Measurements from ENCODE around the gene VKORC1.
A peak's percentile ranks its signal among the peaks of the same experiment; 100 is the strongest.
"Not testable (repeated sequence)": the region's sequence is repeated elsewhere in the genome, so short reads cannot be mapped to it uniquely, and the experiment has no call there.

VKORC1 gene
- 2.8 reads per million, percentile 9 among the genes with 10 or more reads in this experiment for total RNA-seq

DNA sequence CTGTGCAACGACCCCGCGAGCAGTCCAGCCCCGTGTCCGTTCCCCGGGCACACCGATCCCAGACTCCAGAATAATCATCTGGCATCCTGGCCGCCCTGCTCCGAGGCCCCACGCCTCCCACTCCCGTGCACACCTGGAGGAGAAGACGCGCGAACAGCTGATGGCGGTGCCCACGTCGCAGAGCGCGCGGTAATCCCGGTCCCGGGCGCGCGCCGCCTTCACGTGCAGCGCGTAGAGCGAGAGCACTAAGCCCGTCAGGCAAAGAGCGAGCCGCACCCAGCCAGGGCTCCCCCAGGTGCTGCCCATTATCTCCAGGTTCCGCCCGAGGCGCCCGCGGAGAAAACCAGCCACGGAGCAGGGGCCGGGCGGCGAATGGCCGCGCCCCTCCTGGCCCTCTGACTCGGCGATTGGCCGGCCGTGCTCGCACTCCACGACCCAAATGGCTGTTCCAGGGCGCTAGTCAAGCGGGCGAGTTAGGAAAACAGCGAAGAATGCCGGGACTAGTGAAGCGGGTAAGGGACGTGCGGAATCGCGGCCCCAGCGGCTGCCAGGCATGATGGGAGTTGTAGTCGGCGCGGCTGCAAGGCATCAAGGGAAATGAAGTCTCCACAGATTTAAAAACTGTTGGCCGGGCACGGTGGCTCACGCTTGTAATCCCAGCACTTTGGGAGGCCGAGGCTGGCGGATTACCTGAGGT, at the start of gene VKORC1:
TSS of gene VKORC1 (minus strand) at position 374 of the 697 bp plus-strand sequence. CDS start at position 306, 68 bp downstream.
- DNase-seq = peak; percentile 81

GRCh38 chr16:31143694-31144148, 49.1 kb upstream of the VKORC1 start:
- DNase-seq = no peak

DNA sequence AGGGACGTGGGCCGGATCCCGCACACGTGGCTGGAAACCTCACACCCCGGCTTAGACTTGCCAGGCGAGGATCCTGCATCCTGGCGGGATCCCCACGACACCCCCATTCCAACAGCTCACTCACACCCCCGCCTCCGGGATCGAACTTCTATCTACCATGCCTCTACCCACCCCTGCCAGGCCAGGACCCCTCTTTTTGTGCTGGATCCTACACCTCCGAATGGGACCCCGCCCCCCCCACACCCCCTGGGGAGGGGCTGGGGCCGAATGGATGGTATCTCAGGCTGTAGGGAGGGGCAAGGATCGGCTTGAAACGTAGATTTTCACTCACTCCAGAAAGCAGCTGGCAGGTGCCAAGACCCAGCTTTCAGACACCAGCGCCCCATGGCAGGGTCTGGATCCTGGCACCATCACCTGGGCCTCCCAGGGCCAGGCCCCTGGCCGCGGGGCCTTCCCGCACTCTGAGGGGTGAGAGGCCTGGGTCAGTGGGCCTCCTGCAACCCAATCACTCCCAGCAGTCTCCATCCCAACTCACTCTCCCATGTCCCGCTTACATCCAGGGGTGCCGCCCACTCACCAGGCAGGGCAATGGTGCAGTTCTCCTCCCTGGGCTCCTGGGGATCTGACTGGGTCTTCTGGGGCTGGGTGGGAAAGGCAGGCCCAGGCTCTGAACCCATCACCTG, 48.6 kb upstream of the VKORC1 start:
- DNase-seq = no peak

DNA sequence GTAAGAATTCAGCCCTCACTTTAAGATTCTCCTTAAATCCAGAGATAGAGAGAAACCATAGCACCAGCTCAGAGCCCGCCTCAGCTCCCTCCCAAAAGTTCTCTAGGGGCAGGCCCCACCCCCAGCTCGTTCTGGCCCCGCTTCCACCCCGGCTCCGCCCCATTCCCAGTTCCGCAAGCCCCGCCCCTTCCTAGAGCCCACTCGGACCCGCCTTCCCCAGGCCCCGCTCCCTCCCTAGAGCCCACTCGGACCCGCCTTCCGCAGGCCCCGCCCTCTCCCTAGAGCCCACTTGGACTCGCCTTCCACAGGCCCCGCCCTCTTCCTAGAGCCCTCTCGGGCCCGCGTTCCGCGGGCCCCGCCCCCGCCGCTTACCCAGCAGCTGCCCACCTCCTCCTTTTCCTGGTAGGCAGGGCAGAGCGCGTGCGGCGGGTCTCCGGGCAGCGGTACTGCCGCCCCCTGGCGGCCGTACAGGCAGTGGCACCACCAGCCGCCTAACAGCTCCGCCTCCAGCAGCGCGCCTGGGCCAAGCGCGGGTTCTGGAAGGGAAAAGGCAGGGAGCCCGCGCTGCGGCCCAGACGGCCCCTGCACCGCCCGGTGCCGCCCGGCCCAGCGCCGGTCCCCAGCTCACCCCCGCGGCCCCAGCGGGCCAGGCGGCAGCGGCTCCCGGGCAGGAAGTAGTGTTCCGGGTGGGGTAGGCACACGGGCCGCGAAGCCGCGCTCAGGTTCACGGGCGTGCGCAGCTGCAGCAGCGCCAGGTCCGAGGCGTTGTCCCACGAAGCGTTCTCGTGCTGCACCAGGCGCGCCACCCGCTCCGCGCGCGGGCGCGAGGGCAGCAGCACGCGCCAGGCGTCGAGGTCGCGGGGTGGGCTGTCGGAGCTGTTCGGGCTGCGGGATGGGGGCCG, 47.8 kb upstream of the VKORC1 start:
- DNase-seq = peak; percentile 91

- no peak for DNase-seq
Observed at GRCh38 chr16:31141489-31142108, 47.0 kb upstream of the VKORC1 start.

GRCh38 chr16:31141071-31141469, 46.5 kb upstream of the VKORC1 start:
- DNase-seq = not testable (repeated sequence)

DNA sequence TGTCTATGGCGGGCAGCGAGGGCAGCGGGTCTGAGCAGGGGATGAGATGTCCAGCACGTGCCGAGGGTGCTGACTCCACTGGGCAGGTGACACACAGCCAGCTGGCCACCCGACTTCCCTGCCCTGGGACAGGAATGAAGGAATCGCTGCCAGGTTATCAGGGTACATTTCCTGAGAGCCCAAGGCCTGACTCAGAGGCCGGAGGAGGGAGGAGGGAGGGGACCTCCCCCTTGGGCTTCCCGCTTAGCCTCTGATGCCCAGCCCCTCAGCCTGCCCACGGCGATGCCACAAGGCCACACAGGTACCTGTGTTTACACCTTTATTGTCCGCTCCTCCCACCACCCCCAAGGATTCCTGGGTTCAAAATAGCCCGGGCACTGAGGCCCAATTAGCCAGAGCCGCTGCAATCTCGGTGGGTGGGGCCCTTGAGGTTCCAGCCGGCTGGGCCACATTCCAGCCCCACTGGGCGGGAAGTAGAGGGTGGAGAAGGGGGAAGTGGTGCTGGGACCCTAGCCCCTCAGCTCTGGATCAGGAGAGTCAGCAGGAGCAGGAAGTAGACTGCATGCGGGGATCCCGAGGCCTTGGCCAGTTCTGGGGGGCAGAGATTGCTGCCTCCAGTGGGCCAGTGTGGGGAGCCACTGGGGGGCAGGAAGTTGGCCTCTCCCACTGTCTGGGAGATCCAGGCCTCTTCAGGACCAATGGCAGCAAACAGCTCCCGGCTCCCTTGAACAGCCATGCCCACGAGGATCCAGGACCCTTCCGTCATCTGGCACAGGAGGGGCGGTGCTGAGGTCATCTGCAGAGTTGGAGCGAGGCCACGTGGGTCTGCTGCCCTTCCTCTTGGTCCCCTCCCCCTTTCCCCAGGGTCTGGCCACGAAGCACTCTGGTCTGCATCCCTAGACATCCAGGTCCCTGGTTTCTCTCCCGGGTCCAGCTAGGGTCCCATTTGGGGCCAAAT, 44.3 kb upstream of the VKORC1 start:
- DNase-seq = no peak

DNA sequence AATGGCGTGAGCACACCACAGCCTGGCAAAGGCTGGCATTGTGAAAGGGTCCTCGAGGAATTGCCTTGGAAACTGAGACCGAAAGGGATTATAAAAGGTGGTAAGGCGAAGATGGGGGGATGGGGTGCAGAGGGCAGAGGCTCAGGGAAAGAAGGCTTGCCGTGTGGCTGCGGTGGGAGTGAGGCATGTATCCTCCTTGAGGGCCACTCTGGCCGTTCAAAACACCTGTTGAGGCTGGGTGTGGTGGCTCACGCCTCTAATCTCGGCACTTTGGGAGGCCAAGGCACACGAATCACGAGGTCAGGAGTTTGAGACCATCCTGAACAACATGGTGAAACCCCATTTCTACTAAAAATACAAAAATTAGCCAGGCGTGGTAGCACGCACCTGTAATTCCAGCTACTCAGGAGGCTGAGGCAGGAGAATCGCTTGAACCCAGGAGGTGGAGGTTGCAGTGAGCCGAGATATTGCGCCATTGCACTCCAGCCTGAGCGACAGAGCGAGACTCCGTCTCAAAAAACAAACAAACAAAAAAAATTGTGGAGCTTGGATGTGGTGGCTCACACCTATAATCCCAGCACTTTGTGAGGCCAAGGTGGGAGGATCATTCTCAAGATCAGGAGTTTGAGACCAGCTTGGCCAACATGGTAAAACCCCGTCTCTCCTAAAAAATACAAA, 42.4 kb upstream of the VKORC1 start:
- DNase-seq = not testable (repeated sequence)

DNA sequence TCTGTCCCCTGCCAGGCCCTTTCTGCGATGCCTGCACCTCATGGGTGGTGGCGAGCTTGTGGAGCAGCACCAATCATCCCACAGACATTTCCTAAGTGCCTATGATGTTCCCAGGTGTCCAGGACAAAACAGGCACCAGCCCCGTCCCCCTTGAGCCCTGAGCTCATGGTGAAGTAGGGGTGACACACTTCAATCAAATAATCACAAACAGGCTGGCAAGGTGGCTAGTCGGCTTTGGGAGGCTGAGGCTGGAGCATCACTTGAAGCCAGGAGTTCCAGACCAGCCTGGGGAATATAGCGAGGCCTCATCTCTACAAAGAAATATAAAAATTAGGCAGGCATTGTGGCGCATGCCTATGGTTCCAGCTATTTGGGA, 41.7 kb upstream of the VKORC1 start:
- no peak for DNase-seq

- DNase-seq = no peak
Observed at GRCh38 chr16:31135535-31136286, 41.1 kb upstream of the VKORC1 start, which contains the start of gene PRSS8. PRSS8 (minus strand) TSS chr16:31135727; CDS start chr16:31135498, 229 bp downstream.

GRCh38 chr16:31134625-31135534, 40.3 kb upstream of the VKORC1 start:
- DNase-seq = no peak

DNA sequence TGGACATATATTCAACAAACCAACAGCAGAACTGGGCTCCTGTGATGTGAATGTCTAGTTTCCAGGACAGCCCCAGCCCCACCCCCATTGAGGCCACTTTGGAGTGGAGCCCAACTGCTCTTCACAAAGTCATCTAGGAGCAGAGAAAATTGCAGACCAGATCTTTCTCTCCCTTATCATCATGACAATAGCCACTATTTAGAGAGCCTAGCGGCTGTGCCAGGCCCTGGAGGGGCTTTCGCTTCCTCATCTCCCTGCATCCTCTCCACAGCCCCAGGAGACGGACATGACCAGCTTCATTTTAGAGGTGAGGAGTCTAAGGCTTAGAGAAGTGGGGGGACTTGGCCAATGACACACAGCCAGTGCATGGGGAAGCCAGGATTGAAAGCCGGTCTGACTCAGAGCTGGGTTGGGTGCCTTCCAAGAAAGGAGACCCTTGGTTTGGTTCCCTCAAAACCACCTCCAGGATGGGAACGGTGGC, 39.5 kb upstream of the VKORC1 start:
- DNase-seq = no peak

DNA sequence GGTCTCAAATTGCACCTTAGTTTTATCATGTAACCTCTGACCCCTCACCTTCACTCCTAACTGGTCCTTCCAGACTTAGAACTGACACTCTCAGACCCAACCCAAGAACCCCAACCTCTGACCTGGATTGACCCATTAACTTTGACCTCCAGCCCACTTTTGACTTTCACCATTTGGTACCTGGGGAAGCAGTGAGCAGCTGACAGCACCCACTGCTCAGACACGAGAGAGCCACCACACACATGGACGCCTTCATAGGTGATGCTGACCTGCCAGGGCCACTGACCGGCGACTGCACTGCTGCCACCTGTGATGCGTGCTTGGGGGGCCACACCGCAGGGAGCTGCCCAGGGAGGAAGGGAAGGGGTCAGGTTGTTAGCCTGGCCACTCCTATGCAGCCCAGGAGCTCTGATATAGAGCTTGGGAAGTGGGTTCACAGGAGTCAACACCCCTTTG, 38.5 kb upstream of the VKORC1 start:
- no peak for DNase-seq

GRCh38 chr16:31132303-31132979, 37.8 kb upstream of the VKORC1 start:
- DNase-seq = no peak

- no peak for DNase-seq
Observed at GRCh38 chr16:31131841-31132271, 37.3 kb upstream of the VKORC1 start.

GRCh38 chr16:31131416-31131815, 36.8 kb upstream of the VKORC1 start:
- DNase-seq = no peak

DNA sequence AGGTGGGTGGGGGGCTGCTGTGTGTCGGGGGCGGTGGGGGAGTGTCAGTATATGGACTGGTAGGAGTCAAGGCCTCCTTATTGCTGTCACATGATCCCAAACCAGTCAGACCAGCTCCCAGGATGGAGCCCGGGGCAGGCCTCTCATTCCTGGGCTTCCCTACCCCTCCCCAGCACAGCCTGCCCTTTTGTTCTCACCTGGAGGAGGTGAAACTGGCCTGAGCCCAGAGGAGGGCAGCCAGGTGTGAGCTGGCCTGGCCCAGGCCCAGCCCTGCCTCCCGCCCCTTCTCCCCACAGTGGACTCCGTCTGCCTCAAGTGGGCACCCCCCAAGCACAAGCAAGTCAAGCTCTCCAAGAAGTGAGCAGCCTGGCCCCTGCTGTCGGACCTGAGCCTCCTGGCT, 36.3 kb upstream of the VKORC1 start:
- no peak for DNase-seq

GRCh38 chr16:31130336-31130891, 35.8 kb upstream of the VKORC1 start:
- DNase-seq = no peak
